Fibroblast of skin of left quadriceps (primary cell): Measurements from ENCODE around the gene RNU7-1.
A peak's percentile ranks its signal among the peaks of the same experiment; 100 is the strongest.

Experiments
- DNase-seq, 2 experiments: peaks; one replicate each; pipeline ENCODE4 v3.0.0-alpha.2; 2013; ENCODE audit warnings: low read depth in 2 of 2

Gene RNU7-1

DNA sequence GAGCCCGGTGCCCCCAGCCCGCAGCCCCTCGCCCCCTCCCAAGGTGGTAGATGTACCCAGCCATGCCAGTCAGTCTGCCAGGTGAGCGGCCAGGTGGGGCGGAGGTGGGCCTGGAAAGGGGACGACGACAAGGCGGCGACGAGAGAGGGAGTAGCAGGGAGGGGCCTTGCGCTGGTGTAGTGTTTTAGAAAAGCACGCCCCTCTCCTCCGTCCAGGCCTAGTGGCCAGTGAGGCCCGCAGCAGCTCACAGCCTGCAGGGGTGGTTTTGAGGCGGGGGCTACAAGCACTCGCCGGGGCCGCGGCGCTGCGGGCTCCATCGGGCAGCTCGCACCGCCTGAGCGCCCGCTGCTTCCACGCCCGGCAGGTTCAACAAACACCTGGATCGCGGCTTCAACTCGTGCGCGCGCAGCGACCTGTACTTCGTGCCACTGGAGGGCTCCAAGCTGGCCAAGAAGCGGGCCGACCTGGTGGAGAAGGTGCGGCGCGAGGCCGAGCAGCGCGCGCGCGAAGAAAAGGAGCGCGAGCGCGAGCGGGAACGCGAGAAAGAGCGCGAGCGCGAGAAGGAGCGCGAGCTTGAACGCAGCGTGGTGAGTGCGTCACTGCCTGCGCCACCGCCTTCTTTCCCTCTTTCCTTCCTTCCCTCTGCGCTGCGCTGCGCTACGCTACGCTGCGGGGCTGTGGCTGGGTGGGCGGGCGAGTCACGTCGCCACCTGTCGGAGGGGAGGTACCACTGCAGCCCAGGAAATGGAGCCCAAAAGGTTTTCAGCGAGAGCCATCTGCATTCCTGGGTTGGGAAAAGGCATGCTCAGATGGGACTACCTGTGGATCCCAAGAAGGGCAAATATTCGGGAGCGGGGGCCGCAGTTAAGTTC is 5.9 kb upstream of the RNU7-1 start:
- DNase-seq: peak; percentile 86 to 88

DNA sequence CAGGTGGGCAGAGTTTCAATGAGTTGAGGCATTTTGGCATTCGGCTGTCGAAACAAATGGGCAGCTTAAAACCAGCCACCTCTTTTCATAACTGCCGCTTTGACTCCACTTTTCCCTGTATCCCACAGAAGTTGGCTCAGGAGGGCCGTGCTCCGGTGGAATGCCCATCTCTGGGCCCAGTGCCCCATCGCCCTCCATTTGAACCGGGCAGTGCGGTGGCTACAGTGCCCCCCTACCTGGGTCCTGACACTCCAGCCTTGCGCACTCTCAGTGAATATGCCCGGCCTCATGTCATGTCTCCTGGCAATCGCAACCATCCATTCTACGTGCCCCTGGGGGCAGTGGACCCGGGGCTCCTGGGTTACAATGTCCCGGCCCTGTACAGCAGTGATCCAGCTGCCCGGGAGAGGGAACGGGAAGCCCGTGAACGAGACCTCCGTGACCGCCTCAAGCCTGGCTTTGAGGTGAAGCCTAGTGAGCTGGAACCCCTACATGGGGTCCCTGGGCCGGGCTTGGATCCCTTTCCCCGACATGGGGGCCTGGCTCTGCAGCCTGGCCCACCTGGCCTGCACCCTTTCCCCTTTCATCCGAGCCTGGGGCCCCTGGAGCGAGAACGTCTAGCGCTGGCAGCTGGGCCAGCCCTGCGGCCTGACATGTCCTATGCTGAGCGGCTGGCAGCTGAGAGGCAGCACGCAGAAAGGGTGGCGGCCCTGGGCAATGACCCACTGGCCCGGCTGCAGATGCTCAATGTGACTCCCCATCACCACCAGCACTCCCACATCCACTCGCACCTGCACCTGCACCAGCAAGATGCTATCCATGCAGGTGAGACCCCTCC is 5.0 kb upstream of the RNU7-1 start:
- DNase-seq: no peak

DNA sequence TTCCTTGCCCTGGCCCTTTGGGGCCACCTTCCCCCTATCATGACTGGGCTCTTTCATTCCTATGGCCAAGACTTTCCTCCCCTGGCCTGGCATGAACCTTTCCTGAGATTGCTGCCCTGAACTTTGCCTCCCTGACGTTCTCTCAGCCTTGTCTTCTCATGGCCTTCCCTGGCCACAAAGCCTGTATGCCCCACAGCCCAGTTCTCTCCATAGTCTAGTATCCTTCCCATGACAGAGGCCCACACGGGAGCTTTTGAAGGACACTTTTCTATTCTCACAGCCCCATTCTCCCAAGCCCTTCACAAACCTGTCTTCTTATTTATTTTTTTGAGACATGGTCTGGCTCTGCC is 4.5 kb upstream of the RNU7-1 start:
- no peak for DNase-seq

DNA sequence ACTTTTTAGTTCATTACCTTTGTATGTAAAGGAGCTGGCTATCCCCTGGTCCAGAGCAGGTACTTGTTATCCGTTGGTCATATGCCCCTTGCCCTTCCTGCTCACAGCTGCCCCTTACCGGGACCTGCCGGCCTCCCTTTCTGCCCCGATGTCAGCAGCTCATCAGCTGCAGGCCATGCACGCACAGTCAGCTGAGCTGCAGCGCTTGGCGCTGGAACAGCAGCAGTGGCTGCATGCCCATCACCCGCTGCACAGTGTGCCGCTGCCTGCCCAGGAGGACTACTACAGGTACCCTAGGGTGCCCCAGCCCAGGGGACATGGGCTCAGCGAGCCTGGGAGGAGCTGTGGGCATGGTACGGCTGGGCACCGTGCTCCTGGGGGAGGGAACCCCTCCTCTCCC is 2.3 kb upstream of the RNU7-1 start:
- no peak for DNase-seq

DNA sequence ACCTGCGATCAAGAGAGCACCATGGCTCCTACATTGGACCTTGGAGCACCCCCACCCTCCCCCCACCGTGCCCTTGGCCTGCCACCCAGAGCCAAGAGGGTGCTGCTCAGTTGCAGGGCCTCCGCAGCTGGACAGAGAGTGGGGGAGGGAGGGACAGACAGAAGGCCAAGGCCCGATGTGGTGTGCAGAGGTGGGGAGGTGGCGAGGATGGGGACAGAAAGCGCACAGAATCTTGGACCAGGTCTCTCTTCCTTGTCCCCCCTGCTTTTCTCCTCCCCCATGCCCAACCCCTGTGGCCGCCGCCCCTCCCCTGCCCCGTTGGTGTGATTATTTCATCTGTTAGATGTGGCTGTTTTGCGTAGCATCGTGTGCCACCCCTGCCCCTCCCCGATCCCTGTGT is 1.8 kb upstream of the RNU7-1 start:
- DNase-seq: no peak

DNA sequence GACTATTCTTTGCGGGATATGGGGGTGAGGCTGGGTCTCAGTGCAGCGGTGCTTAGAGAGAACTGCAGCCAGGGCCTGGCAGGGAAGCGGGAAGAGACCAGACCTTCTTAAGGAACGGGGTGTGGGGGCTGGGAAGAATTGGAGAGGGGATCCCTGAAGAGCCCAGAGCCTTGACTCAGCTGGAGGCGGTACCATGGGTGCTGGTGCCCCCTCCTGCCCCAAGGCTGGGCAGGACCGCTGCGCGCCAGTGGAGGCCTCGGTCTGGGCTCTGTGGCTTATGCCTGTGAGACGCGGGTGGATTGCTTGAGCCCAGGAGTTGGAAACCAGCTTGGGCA is 1.3 kb upstream of the RNU7-1 start:
- no peak for DNase-seq

DNA sequence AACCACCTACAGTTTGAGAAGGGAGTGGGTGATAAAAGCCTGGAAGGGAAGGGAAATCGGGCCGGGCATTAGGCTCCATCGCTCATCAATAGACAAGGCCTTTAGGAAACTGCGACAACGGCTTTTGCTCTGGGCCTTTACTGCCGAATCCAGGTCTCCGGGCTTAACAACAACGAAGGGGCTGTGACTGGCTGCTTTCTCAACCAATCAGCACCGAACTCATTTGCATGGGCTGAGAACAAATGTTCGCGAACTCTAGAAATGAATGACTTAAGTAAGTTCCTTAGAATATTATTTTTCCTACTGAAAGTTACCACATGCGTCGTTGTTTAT is 261 bp upstream of the RNU7-1 start:
- peak; percentile 85 to 87 for DNase-seq

DNA sequence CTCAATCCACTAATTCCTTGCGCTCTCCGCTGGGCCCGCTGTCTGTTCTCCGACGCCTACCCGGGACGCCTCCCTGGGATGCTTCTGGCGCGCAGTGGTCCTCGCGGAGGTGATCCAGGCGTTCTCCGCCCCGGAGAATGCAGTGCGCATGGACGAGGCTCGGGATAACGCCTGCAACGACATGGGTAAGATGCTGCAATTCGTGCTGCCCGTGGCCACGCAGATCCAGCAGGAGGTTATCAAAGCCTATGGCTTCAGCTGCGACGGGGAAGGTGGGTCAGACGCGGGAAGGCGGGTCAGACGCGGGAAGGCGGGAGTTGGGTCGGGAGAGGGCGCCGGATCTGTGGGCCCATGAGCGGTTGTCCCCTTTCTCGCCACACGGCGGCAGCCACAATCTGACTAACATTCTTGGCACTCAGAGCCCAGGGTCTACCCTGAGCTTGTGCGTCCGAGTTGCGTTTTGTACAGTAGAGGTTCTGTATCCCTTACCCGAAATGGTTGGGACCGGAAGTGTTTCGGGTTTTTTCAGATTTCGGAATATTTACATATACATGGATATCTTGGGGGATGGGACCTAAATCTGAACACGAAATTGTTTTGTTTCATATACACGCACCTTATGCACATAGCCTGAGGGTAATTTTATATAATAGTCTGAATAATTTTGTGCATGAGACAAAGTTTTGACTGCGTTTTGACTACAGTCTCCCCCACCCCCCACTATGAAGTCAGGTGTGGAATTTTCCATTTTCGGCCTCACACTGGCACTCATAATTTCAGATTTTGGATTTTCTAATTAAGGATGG is 968 bp downstream of the RNU7-1 start:
- peak; percentile 86 to 88 for DNase-seq

DNA sequence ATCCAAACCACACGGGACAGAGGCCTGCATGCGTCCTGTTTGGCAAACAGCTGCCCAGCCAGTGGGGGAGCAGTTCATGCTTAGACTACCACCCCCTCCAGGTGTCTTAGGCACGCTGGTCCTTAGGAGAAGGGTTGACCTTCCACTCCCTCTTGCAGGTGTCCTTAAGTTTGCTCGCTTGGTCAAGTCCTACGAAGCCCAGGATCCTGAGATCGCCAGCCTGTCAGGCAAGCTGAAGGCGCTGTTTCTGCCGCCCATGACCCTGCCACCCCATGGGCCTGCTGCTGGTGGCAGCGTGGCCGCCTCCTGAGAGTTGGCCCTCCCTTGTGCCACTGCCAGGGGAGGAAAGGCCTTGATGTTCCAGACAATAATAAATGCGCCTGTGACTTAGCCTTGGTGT is 2.0 kb downstream of the RNU7-1 start:
- DNase-seq: no peak

DNA sequence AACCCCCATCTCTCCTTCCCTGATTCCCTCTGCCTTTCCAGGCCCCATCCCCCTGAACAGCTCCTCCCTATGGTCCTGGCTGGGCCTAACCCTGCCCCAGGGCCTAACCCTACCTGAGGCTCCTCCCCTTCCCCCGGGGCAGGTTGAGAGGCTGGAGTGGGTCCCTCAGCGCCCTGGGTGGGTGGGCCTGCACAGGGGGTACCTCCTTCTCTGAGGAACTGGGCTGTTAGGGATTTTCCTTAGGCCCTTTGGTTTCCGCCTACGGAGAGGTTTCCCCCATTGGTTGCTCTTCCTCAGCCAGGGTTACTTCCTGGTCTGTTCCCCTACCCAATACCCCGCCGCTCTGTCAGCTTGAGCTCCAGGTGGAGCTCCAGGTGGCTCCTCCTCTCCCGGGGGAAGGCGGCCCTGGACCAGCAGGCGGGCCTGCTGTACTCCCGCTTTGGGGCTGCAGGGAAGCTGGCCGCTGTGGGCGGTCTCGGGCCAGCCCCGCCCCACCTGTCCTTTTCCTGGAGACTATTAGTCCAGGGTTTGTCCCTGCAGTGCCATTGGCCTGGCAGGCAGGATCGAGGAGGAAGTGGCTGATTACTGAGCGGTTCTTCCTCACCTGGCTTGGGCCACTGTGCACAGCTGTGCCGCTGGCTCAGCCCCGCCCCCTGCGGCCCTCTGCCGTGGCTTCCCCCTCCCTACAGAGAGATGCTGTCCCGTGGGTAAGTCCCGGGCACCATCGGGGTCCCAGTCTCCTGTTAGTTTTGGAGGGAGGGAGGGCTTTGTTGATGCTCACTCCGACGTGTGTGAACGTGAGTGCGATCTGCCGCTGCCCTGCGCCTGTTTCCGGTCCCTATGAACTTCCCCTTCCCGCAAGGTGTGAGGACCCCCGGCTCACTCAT is 2.7 kb downstream of the RNU7-1 start:
- DNase-seq: no peak

DNA sequence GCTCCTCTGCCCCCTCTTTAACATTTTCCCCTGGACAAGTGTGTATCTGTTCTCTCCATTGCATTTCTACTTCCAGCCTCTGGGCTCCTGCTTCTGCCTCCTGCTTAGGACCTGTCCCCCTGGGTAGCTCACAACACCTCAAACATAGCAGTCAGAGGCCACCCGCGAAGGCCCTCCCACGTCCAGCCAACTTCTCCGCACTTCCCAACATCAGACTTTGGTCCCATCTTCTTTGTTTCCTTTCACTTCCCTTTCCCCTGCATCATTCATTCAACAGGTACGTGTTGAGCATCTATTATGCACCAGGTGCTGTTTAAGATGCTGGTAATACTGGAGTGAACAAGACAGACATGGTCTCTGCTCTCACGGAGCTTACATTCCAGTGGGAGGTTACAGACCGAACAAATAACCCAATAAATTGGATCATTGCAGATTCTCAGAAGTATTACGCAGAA is 3.3 kb downstream of the RNU7-1 start:
- DNase-seq: no peak

DNA sequence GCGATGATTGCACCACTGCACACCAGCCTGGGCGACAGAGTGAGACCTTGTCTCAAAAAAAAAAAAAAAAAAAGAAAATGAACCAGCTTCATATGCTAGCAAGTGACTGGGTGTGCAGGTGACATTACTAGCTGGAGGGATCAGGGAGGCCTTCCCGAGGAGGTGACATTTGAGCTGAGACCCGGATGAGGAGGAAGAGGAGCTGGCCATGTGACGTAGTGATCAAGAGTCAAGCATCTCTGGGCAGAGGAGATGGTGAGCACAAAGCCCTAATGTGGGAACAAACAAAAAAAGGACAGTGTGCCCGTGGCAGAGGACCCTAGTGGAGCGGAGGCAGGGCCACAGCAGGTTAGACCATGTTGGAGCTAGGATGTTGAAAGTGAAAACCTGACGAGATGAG is 4.0 kb downstream of the RNU7-1 start:
- DNase-seq: no peak

DNA sequence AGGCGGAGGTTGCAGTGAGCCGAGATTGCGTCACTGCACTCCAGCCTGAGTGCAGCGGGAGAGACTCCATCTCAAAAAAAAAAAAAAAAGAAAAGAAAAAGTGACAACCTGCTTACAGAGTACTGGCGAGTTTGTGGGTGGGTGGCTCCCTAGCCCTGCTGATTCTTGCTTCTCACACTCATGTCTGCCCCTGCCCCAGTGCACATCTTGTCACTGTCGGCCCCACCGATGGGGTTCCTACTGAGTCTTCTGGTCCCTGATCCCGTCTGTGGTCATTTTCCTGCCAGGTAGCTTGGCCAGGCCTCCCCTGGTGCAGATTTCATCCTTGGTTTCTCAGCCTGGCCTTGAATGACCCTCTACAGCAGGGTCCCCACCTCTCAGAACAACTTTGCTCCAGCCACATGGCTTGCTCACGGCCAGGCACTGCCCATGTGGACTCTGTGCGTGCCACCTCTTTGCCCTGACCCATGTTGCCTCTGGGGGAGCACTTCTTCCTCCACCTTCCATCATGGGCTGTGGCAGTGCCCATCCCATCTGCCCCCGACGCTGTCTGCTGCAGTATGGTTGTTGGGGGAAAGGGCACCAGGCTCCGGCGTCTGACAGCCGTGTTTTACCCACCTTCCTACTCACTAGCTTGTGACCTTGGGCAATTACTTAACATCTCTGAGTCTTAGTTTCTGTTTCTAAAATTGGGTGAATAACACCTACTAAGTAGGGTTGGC is 5.4 kb downstream of the RNU7-1 start:
- no peak for DNase-seq

DNA sequence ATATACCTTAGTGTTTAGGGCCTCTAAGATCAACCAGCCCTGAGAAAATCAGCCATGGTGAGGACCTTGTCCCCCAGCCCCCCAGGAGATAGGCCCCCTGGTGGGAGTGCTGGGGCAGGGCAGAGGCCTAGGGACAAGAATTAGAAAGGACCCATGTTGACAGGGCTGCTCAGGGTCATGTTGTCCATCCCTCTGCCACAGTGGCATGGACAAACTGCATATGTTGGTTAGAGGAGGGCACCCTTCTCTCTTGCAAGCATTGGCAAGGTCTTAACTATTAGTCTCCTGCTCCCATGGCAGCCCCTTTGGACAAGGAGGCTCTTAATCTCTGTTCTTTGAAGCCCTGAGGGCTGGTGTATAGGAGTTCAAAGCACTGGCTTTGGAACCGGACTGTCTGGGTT is 6.8 kb downstream of the RNU7-1 start:
- no peak for DNase-seq

DNA sequence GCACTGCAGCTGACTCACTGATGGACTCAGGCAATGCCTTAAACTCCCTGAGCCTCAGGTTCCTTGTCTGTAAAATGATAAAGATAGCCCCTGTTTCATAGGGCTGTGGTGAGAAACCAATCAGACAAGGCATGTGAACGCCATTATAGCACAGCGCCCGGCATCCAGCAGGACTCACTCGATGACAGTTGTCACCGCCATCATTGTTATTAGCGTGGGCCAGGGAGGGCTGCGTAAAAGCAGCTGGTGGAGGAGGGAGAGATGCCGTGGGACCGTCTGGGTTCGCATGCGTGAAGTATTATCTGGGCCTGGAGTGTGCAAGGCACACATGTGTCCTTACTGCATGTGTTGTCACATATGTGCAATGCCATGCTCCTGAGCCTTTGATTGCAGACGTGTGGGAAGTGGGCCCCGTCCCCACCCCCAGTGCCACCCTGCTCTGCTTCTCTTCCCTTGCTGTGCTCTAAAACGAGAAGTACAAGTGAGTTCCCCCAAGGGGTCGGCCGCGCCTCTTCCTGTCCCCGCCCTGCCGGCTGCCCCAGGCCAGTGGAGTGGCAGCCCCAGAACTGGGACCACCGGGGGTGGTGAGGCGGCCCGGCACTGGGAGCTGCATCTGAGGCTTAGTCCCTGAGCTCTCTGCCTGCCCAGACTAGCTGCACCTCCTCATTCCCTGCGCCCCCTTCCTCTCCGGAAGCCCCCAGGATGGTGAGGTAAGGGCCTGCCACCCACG is 7.4 kb downstream of the RNU7-1 start, which contains the start of gene PTPN6:
Gene PTPN6, plus strand, starts transcription at position 546 of the 730 bp plus-strand sequence. Its CDS starts 157 bp downstream, at position 703.
- DNase-seq: no peak

DNA sequence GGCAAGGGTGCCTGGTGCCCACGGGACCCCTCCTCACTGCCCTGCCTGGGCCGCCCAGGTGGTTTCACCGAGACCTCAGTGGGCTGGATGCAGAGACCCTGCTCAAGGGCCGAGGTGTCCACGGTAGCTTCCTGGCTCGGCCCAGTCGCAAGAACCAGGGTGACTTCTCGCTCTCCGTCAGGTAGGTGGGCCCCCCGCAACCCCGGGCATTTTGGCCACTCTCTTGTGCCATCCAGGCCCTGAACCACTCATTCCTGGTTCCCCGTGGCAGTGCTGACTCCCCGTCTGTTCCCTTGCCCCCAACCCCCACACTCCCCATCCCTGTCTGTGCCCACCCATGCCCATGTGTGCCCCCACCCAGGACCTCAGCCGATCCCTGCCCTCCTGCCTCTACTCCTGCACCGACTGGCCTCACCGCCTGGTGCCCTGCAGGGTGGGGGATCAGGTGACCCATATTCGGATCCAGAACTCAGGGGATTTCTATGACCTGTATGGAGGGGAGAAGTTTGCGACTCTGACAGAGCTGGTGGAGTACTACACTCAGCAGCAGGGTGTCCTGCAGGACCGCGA is 8.0 kb downstream of the RNU7-1 start:
- DNase-seq: no peak

DNA sequence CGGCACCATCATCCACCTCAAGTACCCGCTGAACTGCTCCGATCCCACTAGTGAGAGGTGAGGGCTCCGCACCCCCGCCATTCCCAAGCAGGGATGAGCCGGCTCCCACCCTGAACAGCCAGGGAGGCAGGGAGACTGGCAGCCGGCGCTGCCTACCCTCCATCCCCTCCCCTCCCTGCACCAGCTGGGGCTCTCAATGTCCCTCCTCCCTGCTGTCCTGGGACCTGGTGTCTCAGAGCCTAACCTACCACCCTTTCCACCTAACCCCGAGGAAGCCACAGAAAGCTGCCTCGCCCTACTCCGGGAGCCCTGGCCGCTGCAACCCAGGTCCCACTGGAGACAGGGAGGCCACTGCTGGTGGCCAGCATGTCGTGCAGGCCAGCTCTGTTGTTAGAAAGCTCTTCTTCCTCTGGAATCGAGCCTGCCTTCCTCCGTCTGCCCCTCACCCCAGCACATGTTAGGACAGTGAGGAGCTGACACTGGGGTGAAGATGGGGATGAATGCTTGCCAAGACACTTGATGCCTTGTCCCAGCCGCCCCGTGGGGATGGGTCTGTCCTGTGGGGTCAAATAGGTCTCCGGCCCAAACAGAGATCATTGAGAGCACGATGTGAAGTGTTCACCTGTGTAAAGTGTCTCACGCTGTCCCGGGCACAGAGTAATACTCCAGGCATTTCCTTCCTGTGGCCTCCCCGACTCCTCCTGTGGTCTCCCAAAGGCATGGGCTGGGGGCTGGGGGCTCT is 8.7 kb downstream of the RNU7-1 start:
- DNase-seq: no peak

DNA sequence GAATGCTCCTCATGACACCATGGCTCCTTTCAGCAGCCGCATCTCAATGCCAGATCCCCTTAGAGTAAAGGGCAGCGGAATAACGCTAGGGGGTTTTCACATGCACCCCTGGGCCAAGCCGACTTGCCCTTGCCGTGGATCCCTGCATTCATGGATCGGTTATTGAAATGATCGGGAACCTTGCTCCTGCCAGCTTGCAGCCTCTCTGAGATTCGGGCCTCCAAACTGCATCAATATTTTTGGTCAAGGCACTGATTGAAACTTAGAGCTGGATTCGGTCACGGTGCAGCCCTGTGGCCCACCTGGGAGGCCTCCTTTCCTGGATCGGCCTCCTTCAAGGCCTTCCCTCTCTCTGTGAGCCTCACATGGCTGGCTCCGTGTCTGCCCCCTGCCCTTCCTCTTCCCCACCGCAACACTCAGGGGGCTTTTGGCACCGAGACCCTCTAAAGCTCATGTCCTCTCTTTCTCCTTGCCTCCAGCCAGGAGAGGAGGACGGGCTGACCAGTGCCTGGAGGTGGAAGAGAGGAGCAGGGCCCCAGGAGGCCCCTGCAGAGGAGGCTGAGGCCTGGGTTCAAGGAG is 9.3 kb downstream of the RNU7-1 start:
- DNase-seq: no peak
